GM10266 (cell line): ENCODE results near the gene CASD1.
A peak's percentile ranks its signal among the peaks of the same experiment; 100 is the strongest.

Experiments used
- DNase-seq: peaks from one replicate; pipeline ENCODE4 v3.0.0; 2012; ENCODE audit errors: extremely low spot score
- CTCF ChIP-seq: IDR thresholded peaks from 2 replicates; pipeline ENCODE4 v1.5.1; 2012; ENCODE audit warnings: mild to moderate bottlenecking, low read depth; ENCODE audit not compliant: control insufficient read depth, insufficient read depth; ENCODE audit errors: missing control alignments

CASD1 gene

GRCh38 chr7:94532676-94533075 lies 23.1 kb downstream of the CASD1 start:
- TF ChIP-seq CTCF = no peak
- no peak for DNase-seq

GRCh38 chr7:94540428-94540827 lies 30.8 kb downstream of the CASD1 start:
- no peak for TF ChIP-seq CTCF
- no peak for DNase-seq

- no peak for TF ChIP-seq CTCF
- DNase-seq = no peak
Observed at GRCh38 chr7:94547126-94547525, 37.5 kb downstream of the CASD1 start.

- TF ChIP-seq CTCF = no peak
Observed at GRCh38 chr7:94556028-94556427, 46.4 kb downstream of the CASD1 start.

GRCh38 chr7:94557215-94557614 lies 47.6 kb downstream of the CASD1 start:
- no peak for TF ChIP-seq CTCF
- no peak for DNase-seq

More at GRCh38 chr7:94556028-94556427, 46.4 kb downstream of the CASD1 start:
- DNase-seq = peak; percentile 5

- no peak for DNase-seq
- no peak for TF ChIP-seq CTCF
Observed at GRCh38 chr7:94559972-94560371, 50.4 kb downstream of the CASD1 start.

GRCh38 chr7:94561841-94562514 lies 52.4 kb downstream of the CASD1 start:
- DNase-seq = no peak
- no peak for TF ChIP-seq CTCF
